ENCODE data around the gene TOB2.
"Not testable (repeated sequence)": the region's sequence is repeated elsewhere in the genome, so short reads cannot be mapped to it uniquely, and the experiment has no call there.

TOB2 gene

GRCh38 chr22:41405588-41405987 is 41.0 kb downstream of the TOB2 start:
- no peak overlapping the region for H2AFZ ChIP-seq (ENCODE audit: low read depth, low read length)
- H3K4ac ChIP-seq (ENCODE audit: low read depth in 1 of 2, low read length in 2 of 2), result no peak overlapping the region
- no peak for DNase-seq
- no peak overlapping the region for H3K27ac ChIP-seq (ENCODE audit: low read length, poor library complexity, severe bottlenecking)
- H3K18ac ChIP-seq (ENCODE audit: low read depth in 1 of 2, low read length in 2 of 2), result no peak overlapping the region
- H4K91ac ChIP-seq (ENCODE audit: low read length), result no peak overlapping the region
- H2AK5ac ChIP-seq (ENCODE audit: low read length, severe bottlenecking), result no peak overlapping the region
- no peak overlapping the region for H3K14ac ChIP-seq (ENCODE audit: low read length in 2 of 2)
- H3K9me3 ChIP-seq (ENCODE audit: control insufficient read depth, low read length), result no peaks in the 10 kb centered on the region
- H3K9ac ChIP-seq (ENCODE audit: low read length), result no peak overlapping the region
- 92% methylated on average over 8 of the region's 8 CpGs for WGBS
- H3K79me1 ChIP-seq (replicated peaks; ENCODE audit: low read length, poor library complexity, severe bottlenecking), result no peaks in the 10 kb centered on the region
- no peak overlapping the region for H3K4me3 ChIP-seq (ENCODE audit: insufficient read depth in 1 of 2, low read depth in 1 of 2, low read length in 2 of 2)
- H3K27me3 ChIP-seq (ENCODE audit: control insufficient read depth in 1 of 2, insufficient read depth in 1 of 2, low read length in 2 of 2), result no peaks in the 10 kb centered on the region
- no peak overlapping the region for H3K23ac ChIP-seq (ENCODE audit: low read length in 2 of 2)
- no peak overlapping the region for H3K4me2 ChIP-seq (ENCODE audit: low read length, poor library complexity, severe bottlenecking)
- no peak overlapping the region for H2BK12ac ChIP-seq (ENCODE audit: low read length in 2 of 2)
- H3K36me3 ChIP-seq (ENCODE audit: control insufficient read depth in 1 of 2, insufficient read depth in 2 of 2, low read depth in 1 of 2, low read length in 2 of 2), result no peaks in the 10 kb centered on the region
- H2BK15ac ChIP-seq (ENCODE audit: low read depth, poor library complexity, severe bottlenecking), result no peak overlapping the region
- H2BK5ac ChIP-seq (ENCODE audit: low read depth, low read length, poor library complexity, severe bottlenecking), result no peak overlapping the region
- peaks cover 8% of the 10 kb centered on the region for H3K4me1 ChIP-seq (ENCODE audit: control insufficient read depth, insufficient read depth, low read depth, low read length)
- H2BK120ac ChIP-seq (ENCODE audit: low read depth, low read length), result no peak overlapping the region
- no peak overlapping the region for H4K8ac ChIP-seq (ENCODE audit: low read length)

GRCh38 chr22:41403532-41404318 is 42.9 kb downstream of the TOB2 start:
- Histone ChIP-seq H4K8ac (ENCODE audit: low read length) (peak overlapping the region; percentile 76), H3K9ac (ENCODE audit: low read length) (peak overlapping the region; percentile 39), H2BK120ac (ENCODE audit: low read depth, low read length) (no peak overlapping the region), H3K4me2 (ENCODE audit: low read length, poor library complexity, severe bottlenecking) (no peak overlapping the region), H3K4ac (ENCODE audit: low read depth in 1 of 2, low read length in 2 of 2) (no peak overlapping the region), H3K79me1 (replicated peaks; ENCODE audit: low read length, poor library complexity, severe bottlenecking) (no peaks in the 10 kb centered on the region), H3K9me3 (ENCODE audit: control insufficient read depth, low read length) (no peaks in the 10 kb centered on the region), H3K23ac (ENCODE audit: low read length in 2 of 2) (no peak overlapping the region), H3K27ac (ENCODE audit: low read length, poor library complexity, severe bottlenecking) (no peak overlapping the region), H3K4me1 (ENCODE audit: control insufficient read depth, insufficient read depth, low read depth, low read length) (peaks cover 5% of the 10 kb centered on the region), H4K91ac (ENCODE audit: low read length) (no peak overlapping the region), H2AK5ac (ENCODE audit: low read length, severe bottlenecking) (no peak overlapping the region), H2BK5ac (ENCODE audit: low read depth, low read length, poor library complexity, severe bottlenecking) (no peak overlapping the region), H3K36me3 (ENCODE audit: control insufficient read depth in 1 of 2, insufficient read depth in 2 of 2, low read depth in 1 of 2, low read length in 2 of 2) (no peaks in the 10 kb centered on the region), H2BK12ac (ENCODE audit: low read length in 2 of 2) (peak overlapping the region in 1 of 2 experiments; percentile 73), H2BK15ac (ENCODE audit: low read depth, poor library complexity, severe bottlenecking) (no peak overlapping the region), H3K18ac (ENCODE audit: low read depth in 1 of 2, low read length in 2 of 2) (peak overlapping the region in 1 of 2 experiments; percentile 46), H3K27me3 (ENCODE audit: control insufficient read depth in 1 of 2, insufficient read depth in 1 of 2, low read length in 2 of 2) (no peaks in the 10 kb centered on the region), H3K14ac (ENCODE audit: low read length in 2 of 2) (no peak overlapping the region), H3K4me3 (ENCODE audit: insufficient read depth in 1 of 2, low read depth in 1 of 2, low read length in 2 of 2) (no peak overlapping the region), H2AFZ (ENCODE audit: low read depth, low read length) (peak overlapping the region; percentile 90)
- 30% methylated on average over 17 of the region's 18 CpGs for WGBS
- peak; percentile 86 for DNase-seq

GRCh38 chr22:41402851-41403250 is 43.8 kb downstream of the TOB2 start:
- 90% methylated on average over 14 of the region's 14 CpGs for WGBS
- not testable (repeated sequence) for DNase-seq

GRCh38 chr22:41401781-41402648 is 44.6 kb downstream of the TOB2 start:
- H4K8ac ChIP-seq (ENCODE audit: low read length), result no peak overlapping the region
- H2BK120ac ChIP-seq (ENCODE audit: low read depth, low read length), result no peak overlapping the region
- H2AK5ac ChIP-seq (ENCODE audit: low read length, severe bottlenecking), result no peak overlapping the region
- H3K4me1 ChIP-seq (ENCODE audit: control insufficient read depth, insufficient read depth, low read depth, low read length), result peaks cover 5% of the 10 kb centered on the region
- H2BK15ac ChIP-seq (ENCODE audit: low read depth, poor library complexity, severe bottlenecking), result no peak overlapping the region
- H3K18ac ChIP-seq (ENCODE audit: low read depth in 1 of 2, low read length in 2 of 2), result no peak overlapping the region
- H3K14ac ChIP-seq (ENCODE audit: low read length in 2 of 2), result peak overlapping the region in 1 of 2 experiments; percentile 44
- WGBS, result 78% methylated on average over 16 of the region's 16 CpGs
- peak overlapping the region; percentile 63 for H3K9ac ChIP-seq (ENCODE audit: low read length)
- H3K23ac ChIP-seq (ENCODE audit: low read length in 2 of 2), result no peak overlapping the region
- no peak overlapping the region for H3K27ac ChIP-seq (ENCODE audit: low read length, poor library complexity, severe bottlenecking)
- H2BK12ac ChIP-seq (ENCODE audit: low read length in 2 of 2), result peak overlapping the region in 1 of 2 experiments; percentile 1
- H2AFZ ChIP-seq (ENCODE audit: low read depth, low read length), result no peak overlapping the region
- H3K27me3 ChIP-seq (ENCODE audit: control insufficient read depth in 1 of 2, insufficient read depth in 1 of 2, low read length in 2 of 2), result no peaks in the 10 kb centered on the region
- peak; percentile 12 for DNase-seq
- peaks cover 13 to 17% of the 10 kb centered on the region in 2 experiments for H3K36me3 ChIP-seq (ENCODE audit: control insufficient read depth in 1 of 2, insufficient read depth in 2 of 2, low read depth in 1 of 2, low read length in 2 of 2)
- no peak overlapping the region for H2BK5ac ChIP-seq (ENCODE audit: low read depth, low read length, poor library complexity, severe bottlenecking)
- H3K79me1 ChIP-seq (replicated peaks; ENCODE audit: low read length, poor library complexity, severe bottlenecking), result no peaks in the 10 kb centered on the region
- H3K9me3 ChIP-seq (ENCODE audit: control insufficient read depth, low read length), result no peaks in the 10 kb centered on the region
- H3K4me3 ChIP-seq (ENCODE audit: insufficient read depth in 1 of 2, low read depth in 1 of 2, low read length in 2 of 2), result peak overlapping the region in 1 of 2 experiments; percentile 6
- no peak overlapping the region for H4K91ac ChIP-seq (ENCODE audit: low read length)
- no peak overlapping the region for H3K4me2 ChIP-seq (ENCODE audit: low read length, poor library complexity, severe bottlenecking)
- no peak overlapping the region for H3K4ac ChIP-seq (ENCODE audit: low read depth in 1 of 2, low read length in 2 of 2)

More at GRCh38 chr22:41402851-41403250, 43.8 kb downstream of the TOB2 start:
- not testable (repeated sequence) for H3K23ac ChIP-seq (ENCODE audit: low read length in 2 of 2); H3K4me1 ChIP-seq (ENCODE audit: control insufficient read depth, insufficient read depth, low read depth, low read length); H2AK5ac ChIP-seq (ENCODE audit: low read length, severe bottlenecking); H3K27me3 ChIP-seq (ENCODE audit: control insufficient read depth in 1 of 2, insufficient read depth in 1 of 2, low read length in 2 of 2); H3K14ac ChIP-seq (ENCODE audit: low read length in 2 of 2); H3K4ac ChIP-seq (ENCODE audit: low read depth in 1 of 2, low read length in 2 of 2); H2BK5ac ChIP-seq (ENCODE audit: low read depth, low read length, poor library complexity, severe bottlenecking); H3K79me1 ChIP-seq (replicated peaks; ENCODE audit: low read length, poor library complexity, severe bottlenecking); H3K9me3 ChIP-seq (ENCODE audit: control insufficient read depth, low read length); H2BK15ac ChIP-seq (ENCODE audit: low read depth, poor library complexity, severe bottlenecking); H4K91ac ChIP-seq (ENCODE audit: low read length); H3K36me3 ChIP-seq (ENCODE audit: control insufficient read depth in 1 of 2, insufficient read depth in 2 of 2, low read depth in 1 of 2, low read length in 2 of 2); H2BK12ac ChIP-seq (ENCODE audit: low read length in 2 of 2); H2BK120ac ChIP-seq (ENCODE audit: low read depth, low read length); H3K18ac ChIP-seq (ENCODE audit: low read depth in 1 of 2, low read length in 2 of 2); H3K4me2 ChIP-seq (ENCODE audit: low read length, poor library complexity, severe bottlenecking); H3K4me3 ChIP-seq (ENCODE audit: insufficient read depth in 1 of 2, low read depth in 1 of 2, low read length in 2 of 2); H4K8ac ChIP-seq (ENCODE audit: low read length); H3K27ac ChIP-seq (ENCODE audit: low read length, poor library complexity, severe bottlenecking); H2AFZ ChIP-seq (ENCODE audit: low read depth, low read length)
- H3K9ac ChIP-seq (ENCODE audit: low read length), result peak overlapping the region; percentile 22
